B cell (primary cell): ENCODE data around the gene GRHPR. TPM values are rescaled to one million over a fixed set of nuclear protein-coding genes. Genes with fewer than 3 reads are reported as not detected.

Source experiments
- ATAC-seq: fragments of 200-7000 bp; cut with Tn5 transposase; one replicate; pipeline ENCODE4 v1.10.0; 2021; ENCODE audit warnings: low read depth, mild to moderate bottlenecking, moderate number of reproducible peaks, moderate library complexity
- CTCF ChIA-PET: fragments of 350-600 bp; sonication (Branson Sonifier 250); formaldehyde crosslinking; loops from one replicate; lab custom pipeline; 2021; ENCODE audit warnings: antibody characterized with exemption, inconsistent platforms; lab: Charles Lee
- POLR2A ChIA-PET: fragments of 350-600 bp; sonication (Branson Sonifier 250); formaldehyde crosslinking; loops from one replicate; lab custom pipeline; 2021; ENCODE audit warnings: antibody characterized with exemption; lab: Charles Lee
- DNase-seq: peaks from one replicate; pipeline ENCODE4 v3.0.0; 2013
- H2AFZ ChIP-seq: 2 replicates; pipeline ENCODE4 v1.6.1; 2012; ENCODE audit warnings: mild to moderate bottlenecking, low read depth, low read length; ENCODE audit not compliant: insufficient read depth, poor library complexity, severe bottlenecking
- H3K27ac ChIP-seq, 2 donors: 1 replicate in 1 of 2; 2 replicates in 1 of 2; pipeline ENCODE4 v1.5.1; 2012 to 2013; ENCODE audit warnings: low read length in 2 of 2, mild to moderate bottlenecking in 2 of 2, moderate library complexity in 1 of 2
- H3K27me3 ChIP-seq, 4 experiments: fragments of 200-600 bp in 1 of 4; sonication (generic) in 1 of 4; replicated peaks in 1 of 4; 1 replicate in 2 of 4; 2 replicates in 2 of 4; pipeline versions ENCODE4 v1.6.1 to v1.7.0; 2013 to 2016; ENCODE audit warnings: low read length in 3 of 4, mild to moderate bottlenecking in 2 of 4, mixed read lengths in 1 of 4, moderate library complexity in 1 of 4; ENCODE audit not compliant: insufficient read depth in 4 of 4, control insufficient read depth in 3 of 4; ENCODE audit errors: control extremely low read depth in 1 of 4
- H3K36me3 ChIP-seq, 2 experiments: replicated peaks in 1 of 2; 1 replicate in 1 of 2; 2 replicates in 1 of 2; pipeline versions ENCODE4 v1.6.1 to v1.7.1; 2013; ENCODE audit warnings: low read length in 1 of 2; ENCODE audit not compliant: insufficient read depth in 2 of 2, control insufficient read depth in 1 of 2; ENCODE audit errors: control extremely low read depth in 1 of 2, extremely low read depth in 1 of 2
- H3K4me1 ChIP-seq, 2 donors: fragments of 200-600 bp in 1 of 2; sonication (generic) in 1 of 2; 1 replicate in 1 of 2; 2 replicates in 1 of 2; pipeline versions ENCODE4 v1.5.1 to v1.6.1; 2013 to 2017; ENCODE audit warnings: low read length in 2 of 2; ENCODE audit not compliant: control insufficient read depth in 2 of 2, insufficient read depth in 2 of 2
- H3K4me2 ChIP-seq: replicated peaks from 2 replicates; pipeline ENCODE3; 2012; ENCODE audit warnings: mild to moderate bottlenecking, low read depth, low read length; ENCODE audit not compliant: poor library complexity, severe bottlenecking
- H3K4me3 ChIP-seq, 5 experiments: fragments of 200-600 bp in 1 of 5; sonication (generic) in 1 of 5; 1 replicate in 3 of 5; 2 replicates in 2 of 5; pipeline versions ENCODE4 v1.5.1 to v1.7.0; 2011 to 2016; ENCODE audit warnings: low read length in 4 of 5, mild to moderate bottlenecking in 4 of 5, low read depth in 2 of 5, control low read depth in 1 of 5, moderate library complexity in 1 of 5; ENCODE audit not compliant: insufficient read depth in 1 of 5; ENCODE audit errors: control extremely low read depth in 1 of 5, extremely low read depth in 1 of 5
- H3K79me2 ChIP-seq: fragments of 200-600 bp; sonication (generic); one replicate; pipeline ENCODE4 v1.6.0; 2016; ENCODE audit warnings: low read length; ENCODE audit not compliant: control insufficient read depth, insufficient read depth
- H3K9ac ChIP-seq: fragments of 200-600 bp; sonication (generic); 2 replicates; pipeline ENCODE4 v1.6.1; 2017; ENCODE audit warnings: mild to moderate bottlenecking, low read length, moderate library complexity
- H3K9me3 ChIP-seq, 3 donors: one replicate each; pipeline versions ENCODE4 v1.6.1 to v1.7.1; 2013; ENCODE audit warnings: low read length in 2 of 3; ENCODE audit not compliant: control insufficient read depth in 2 of 3, insufficient read depth in 1 of 3; ENCODE audit errors: control extremely low read depth in 1 of 3
- H4K20me1 ChIP-seq: 2 replicates; pipeline ENCODE4 v1.6.0; 2012; ENCODE audit warnings: mild to moderate bottlenecking, low read length; ENCODE audit not compliant: insufficient read depth, control insufficient read depth, poor library complexity, severe bottlenecking
- H3K27ac Mint-ChIP-seq: one replicate; pipeline ENCODE4 v1.8.0; 2021; ENCODE audit warnings: mixed read lengths
- H3K27me3 Mint-ChIP-seq: one replicate; pipeline ENCODE4 v1.8.0; 2021; ENCODE audit warnings: mixed read lengths
- H3K4me1 Mint-ChIP-seq: one replicate; pipeline ENCODE4 v1.8.0; 2021; ENCODE audit warnings: mixed read lengths
- H3K4me3 Mint-ChIP-seq: one replicate; pipeline ENCODE4 v1.8.0; 2021; ENCODE audit warnings: mixed read lengths
- H3K9me3 Mint-ChIP-seq: one replicate; pipeline ENCODE4 v1.8.0; 2022; ENCODE audit warnings: mixed read lengths; ENCODE audit not compliant: insufficient read depth
- EZH2 ChIP-seq: IDR thresholded peaks from 2 replicates; pipeline ENCODE4 v1.6.1; 2012; ENCODE audit warnings: borderline replicate concordance, low read depth, mild to moderate bottlenecking, moderate library complexity, low read length; ENCODE audit not compliant: insufficient read depth, poor library complexity, severe bottlenecking
- WGBS: methylation state at CpG from one replicate; pipeline ENCODE4 v1.1.5; 2013; ENCODE audit warnings: missing lambda C conversion rate; ENCODE audit not compliant: insufficient coverage; 5-methylcytosine and 5-hydroxymethylcytosine counted together
- intact Hi-C: fragments of 100-400 bp; cut with micrococcal nuclease; formaldehyde crosslinking; loops from one replicate; pipeline ENCODE4 v1.10.0; 2022
- polyA plus RNA-seq: library from polyadenylated mRNA; depleted of rRNA; stranded (reverse); fragments of >200 nt; gene quantifications from 2 replicates; pipeline ENCODE4 v1.2.3, GENCODE V29; 2012
- total RNA-seq, 2 donors: library from RNA; stranded (reverse); fragments of 120-200 nt in 1 of 2; gene quantifications; 1 replicate in 1 of 2; 2 replicates in 1 of 2; pipeline versions ENCODE4 v1.2.3 to v1.2.4, GENCODE V29; 2013 to 2022
- TF ChIP-seq, protein P1 (sequence below): fragments of 200-600 bp; IDR thresholded peaks from one replicate; pipeline ENCODE4 v1.8.0; 2022; ENCODE audit warnings: antibody characterized with exemption, mild to moderate bottlenecking

Gene GRHPR
- total and polyA plus RNA-seq, 2 donors (not counting 1 experiment from before 2014, with no cell fraction given) = 121 to 138 TPM

DNA sequence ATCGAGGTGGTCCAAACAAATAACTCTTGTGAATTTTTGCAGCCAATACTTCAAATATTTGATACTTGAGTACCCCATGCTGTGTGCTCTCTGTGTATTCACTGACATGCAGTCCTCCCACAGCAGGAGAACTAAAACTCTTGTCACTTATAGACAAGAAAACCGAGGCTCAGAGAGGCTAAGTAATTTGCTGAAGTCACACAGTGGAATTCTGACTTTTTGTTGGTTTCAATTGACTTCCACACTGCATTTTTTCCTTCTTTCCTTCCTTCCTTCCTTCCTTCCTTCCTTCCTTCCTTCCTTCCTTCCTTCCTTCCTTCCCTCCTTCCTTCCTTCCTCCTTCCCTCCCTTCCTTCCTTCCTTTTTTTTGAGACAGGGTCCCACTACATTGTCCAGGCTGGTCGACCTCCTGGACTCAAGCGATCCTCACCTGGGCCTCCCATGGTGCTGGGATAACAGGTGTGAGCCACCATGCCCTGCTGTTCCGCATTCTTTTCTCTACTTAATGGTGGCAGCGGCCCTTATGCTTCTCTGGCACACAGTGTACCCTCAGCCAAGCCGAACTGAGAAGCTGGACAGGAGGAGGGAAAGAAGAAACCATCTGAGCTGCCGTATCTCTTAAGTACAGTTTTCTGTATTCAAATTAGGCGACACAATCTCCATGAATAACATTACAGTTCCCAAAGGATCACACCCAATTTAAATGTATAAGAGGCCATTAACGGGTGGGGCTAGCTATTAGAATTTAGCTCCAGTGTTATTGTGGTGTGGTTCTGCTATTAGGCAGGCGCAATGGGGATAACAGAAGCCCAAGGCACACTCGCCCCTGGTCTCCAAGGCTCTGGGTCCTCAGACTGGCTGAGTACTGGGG, 38.4 kb upstream of the GRHPR start:
- H3K9me3 ChIP-seq = peaks cover 0 to 17% (median 0%) of the 10 kb centered on the region in 3 donors
- intact Hi-C loops = no loop called here
- H3K27ac Mint-ChIP-seq = peak overlapping the region; percentile 86
- H3K4me3 ChIP-seq = no peak overlapping the region
- H3K27me3 Mint-ChIP-seq = no peaks in the 10 kb centered on the region
- H3K36me3 ChIP-seq = no peaks in the 10 kb centered on the region
- DNase-seq = no peak
- H3K4me1 ChIP-seq = peaks cover 72 to 96% of the 10 kb centered on the region in 2 donors
- peak overlapping the region; percentile 64 for H3K4me2 ChIP-seq
- no peak overlapping the region for H2AFZ ChIP-seq
- H3K9me3 Mint-ChIP-seq = no peaks in the 10 kb centered on the region
- WGBS = 93% methylated on average over 6 of the region's 12 CpGs
- H4K20me1 ChIP-seq = no peaks in the 10 kb centered on the region
- no peak for ATAC-seq
- no peak for TF ChIP-seq EZH2
- TF ChIP-seq, protein P1, sequence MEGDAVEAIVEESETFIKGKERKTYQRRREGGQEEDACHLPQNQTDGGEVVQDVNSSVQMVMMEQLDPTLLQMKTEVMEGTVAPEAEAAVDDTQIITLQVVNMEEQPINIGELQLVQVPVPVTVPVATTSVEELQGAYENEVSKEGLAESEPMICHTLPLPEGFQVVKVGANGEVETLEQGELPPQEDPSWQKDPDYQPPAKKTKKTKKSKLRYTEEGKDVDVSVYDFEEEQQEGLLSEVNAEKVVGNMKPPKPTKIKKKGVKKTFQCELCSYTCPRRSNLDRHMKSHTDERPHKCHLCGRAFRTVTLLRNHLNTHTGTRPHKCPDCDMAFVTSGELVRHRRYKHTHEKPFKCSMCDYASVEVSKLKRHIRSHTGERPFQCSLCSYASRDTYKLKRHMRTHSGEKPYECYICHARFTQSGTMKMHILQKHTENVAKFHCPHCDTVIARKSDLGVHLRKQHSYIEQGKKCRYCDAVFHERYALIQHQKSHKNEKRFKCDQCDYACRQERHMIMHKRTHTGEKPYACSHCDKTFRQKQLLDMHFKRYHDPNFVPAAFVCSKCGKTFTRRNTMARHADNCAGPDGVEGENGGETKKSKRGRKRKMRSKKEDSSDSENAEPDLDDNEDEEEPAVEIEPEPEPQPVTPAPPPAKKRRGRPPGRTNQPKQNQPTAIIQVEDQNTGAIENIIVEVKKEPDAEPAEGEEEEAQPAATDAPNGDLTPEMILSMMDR = no peak
- ChIA-PET POLR2A (interaction anchor here (0.6 to 1.6 kb wide), 4 partner anchors 9 to 25 kb away, joined by 3 to 7 read pairs (median 5); no protein-coding TSS in a partner anchor), CTCF (interaction anchor here (0.7 to 12.2 kb wide), 7 partner anchors 9 to 80 kb away, joined by 3 to 139 read pairs (median 3); no protein-coding TSS in a partner anchor)
- H3K4me3 Mint-ChIP-seq = peak overlapping the region; percentile 55
- H3K79me2 ChIP-seq = peaks cover 18% of the 10 kb centered on the region
- peak overlapping the region in 1 of 2 donors; percentile 75 for H3K27ac ChIP-seq
- no peak overlapping the region for H3K9ac ChIP-seq
- peaks cover 78% of the 10 kb centered on the region for H3K4me1 Mint-ChIP-seq
- H3K27me3 ChIP-seq = no peaks in the 10 kb centered on the region

DNA sequence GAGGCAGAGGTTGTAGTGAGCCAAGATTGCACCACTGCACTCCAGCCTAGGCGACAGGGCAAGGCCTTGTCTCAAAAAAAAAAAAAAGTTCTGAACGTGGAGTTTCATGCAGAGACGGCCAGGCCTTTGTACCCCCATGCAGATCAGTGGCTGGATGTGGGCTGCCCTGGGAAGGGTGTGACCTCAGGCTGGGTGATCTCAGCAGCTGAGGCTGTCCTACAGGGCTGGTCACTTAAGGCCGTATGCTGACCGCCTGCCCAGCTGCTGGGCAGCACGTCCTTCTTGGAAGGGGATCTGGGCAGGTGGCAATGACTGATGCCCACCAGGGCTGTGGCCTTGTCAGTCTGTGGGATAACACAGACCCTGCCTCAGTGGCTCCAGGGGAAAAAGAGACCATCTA, 37.2 kb upstream of the GRHPR start:
- Histone ChIP-seq H3K4me2 (no peak overlapping the region), H2AFZ (no peak overlapping the region), H3K36me3 (no peaks in the 10 kb centered on the region), H3K27ac (no peak overlapping the region), H3K4me1 (peaks cover 65 to 87% of the 10 kb centered on the region in 2 donors), H3K27me3 (no peaks in the 10 kb centered on the region), H3K9me3 (peaks cover 0 to 17% (median 0%) of the 10 kb centered on the region in 3 donors), H3K9ac (no peak overlapping the region), H3K4me3 (no peak overlapping the region), H3K79me2 (peaks cover 13% of the 10 kb centered on the region), H4K20me1 (no peaks in the 10 kb centered on the region)
- 82% methylated on average over 6 of the region's 6 CpGs for WGBS
- peak overlapping the region; percentile 66 for H3K27ac Mint-ChIP-seq
- no peak overlapping the region for H3K4me3 Mint-ChIP-seq
- no peaks in the 10 kb centered on the region for H3K9me3 Mint-ChIP-seq
- intact Hi-C loops = no loop called here
- ChIA-PET CTCF (interaction anchor here (0.7 to 12.2 kb wide), 6 partner anchors 10 to 81 kb away, joined by 3 to 139 read pairs (median 6); no protein-coding TSS in a partner anchor), POLR2A (interaction anchor here (0.7 to 1.6 kb wide), 6 partner anchors 11 to 24 kb away, joined by 3 to 8 read pairs (median 5); no protein-coding TSS in a partner anchor)
- TF ChIP-seq, protein P1 = no peak
- TF ChIP-seq EZH2 = no peak
- DNase-seq (no peak), ATAC-seq (no peak)
- no peaks in the 10 kb centered on the region for H3K27me3 Mint-ChIP-seq
- peaks cover 77% of the 10 kb centered on the region for H3K4me1 Mint-ChIP-seq
